Ascending aorta (tissue), 2 donors: ENCODE measurements around the gene ETFBKMT. TPM values are rescaled to one million over a fixed set of nuclear protein-coding genes. Genes with fewer than 3 reads are reported as not detected.
"Not testable (repeated sequence)": the region's sequence is repeated elsewhere in the genome, so short reads cannot be mapped to it uniquely, and the experiment has no call there.

Experiments
- DNase-seq, 2 donors: peaks; one replicate each; pipeline ENCODE4 v3.0.0-alpha.2; 2019; ENCODE audit warnings: low spot score in 2 of 2
- H3K27ac ChIP-seq, 2 donors: fragments of 200-600 bp; sonication (generic); one replicate each; pipeline ENCODE4 v1.5.1; 2016 to 2017; ENCODE audit warnings: mild to moderate bottlenecking in 1 of 2
- H3K27me3 ChIP-seq: fragments of 200-600 bp; sonication (generic); one replicate; pipeline ENCODE4 v1.5.1; 2017
- H3K36me3 ChIP-seq, 2 donors: fragments of 200-600 bp; sonication (generic); one replicate each; pipeline ENCODE4 v1.5.1; 2016
- H3K4me1 ChIP-seq, 2 donors: fragments of 200-600 bp; sonication (generic); one replicate each; pipeline ENCODE4 v1.5.1; 2016 to 2017; ENCODE audit warnings: mild to moderate bottlenecking in 1 of 2
- H3K4me3 ChIP-seq, 2 donors: fragments of 200-600 bp; sonication (generic); one replicate each; pipeline ENCODE4 v1.5.1; 2016 to 2017; ENCODE audit warnings: mild to moderate bottlenecking in 1 of 2
- H3K9me3 ChIP-seq, 2 donors: fragments of 200-600 bp; sonication (generic); one replicate each; pipeline ENCODE4 v1.5.1; 2016
- CTCF ChIP-seq, 3 experiments: fragments of 200-600 bp in 2 of 3; fragments of 450-650 bp in 1 of 3; sonication (generic) in 2 of 3; IDR thresholded peaks; one replicate each; pipeline ENCODE4 v1.5.1; 2016 to 2019; ENCODE audit warnings: antibody characterized with exemption in 3 of 3, mild to moderate bottlenecking in 1 of 3, moderate library complexity in 1 of 3
- intact Hi-C: fragments of 100-400 bp; cut with DNase I; formaldehyde crosslinking; loops from one replicate; pipeline ENCODE4 v1.15.1; 2023
- total RNA-seq: library from RNA; depleted of rRNA; stranded (reverse); fragments of >200 nt; gene quantifications from one replicate; pipeline ENCODE4 v1.1.0, GENCODE V29; 2016

The ETFBKMT gene
- total RNA-seq, 1 donor from 2014 or later: 0.64 TPM

- intact Hi-C loops: no loop called here
- no peak for DNase-seq
- H3K36me3 ChIP-seq: peaks cover 11 to 23% of the 10 kb centered on the region in 2 donors
Observed at GRCh38 chr12:31710021-31710818, 50.7 kb downstream of the ETFBKMT start.

GRCh38 chr12:31712877-31713276, 53.4 kb downstream of the ETFBKMT start:
- no peak for TF ChIP-seq CTCF (IDR thresholded peaks at IDR 0.05)

More at GRCh38 chr12:31710021-31710818, 50.7 kb downstream of the ETFBKMT start:
- no peaks in the 10 kb centered on the region for H3K4me1 ChIP-seq
- peaks cover 5 to 33% of the 10 kb centered on the region in 2 donors for H3K9me3 ChIP-seq
- no peak overlapping the region for H3K27ac ChIP-seq
- no peak overlapping the region for H3K4me3 ChIP-seq
- no peak for TF ChIP-seq CTCF (IDR thresholded peaks at IDR 0.05)
- no peaks in the 10 kb centered on the region for H3K27me3 ChIP-seq

GRCh38 chr12:31714406-31715271, 55.2 kb downstream of the ETFBKMT start:
- H3K27ac ChIP-seq: no peak overlapping the region
- TF ChIP-seq CTCF (IDR thresholded peaks at IDR 0.05): no peak
- no peak for DNase-seq
- H3K4me3 ChIP-seq: no peak overlapping the region
- no peaks in the 10 kb centered on the region for H3K27me3 ChIP-seq
- peaks cover 6 to 50% of the 10 kb centered on the region in 2 donors for H3K9me3 ChIP-seq
- H3K4me1 ChIP-seq: no peaks in the 10 kb centered on the region
- intact Hi-C loops: no loop called here
- H3K36me3 ChIP-seq: peaks cover 14 to 15% of the 10 kb centered on the region in 2 donors

More at GRCh38 chr12:31712877-31713276, 53.4 kb downstream of the ETFBKMT start:
- H3K27ac ChIP-seq: no peak overlapping the region
- intact Hi-C loops: no loop called here
- peaks cover 11 to 54% of the 10 kb centered on the region in 2 donors for H3K9me3 ChIP-seq
- H3K4me1 ChIP-seq: no peaks in the 10 kb centered on the region
- no peak overlapping the region for H3K4me3 ChIP-seq
- no peaks in the 10 kb centered on the region for H3K27me3 ChIP-seq
- DNase-seq: no peak
- peaks cover 11 to 19% of the 10 kb centered on the region in 2 donors for H3K36me3 ChIP-seq

- H3K27me3 ChIP-seq: no peaks in the 10 kb centered on the region
- TF ChIP-seq CTCF (IDR thresholded peaks at IDR 0.05): no peak
Observed at GRCh38 chr12:31715283-31715825, 55.9 kb downstream of the ETFBKMT start.

GRCh38 chr12:31716998-31717397, 57.5 kb downstream of the ETFBKMT start:
- H3K4me3 ChIP-seq: not testable (repeated sequence)

More at GRCh38 chr12:31715283-31715825, 55.9 kb downstream of the ETFBKMT start:
- H3K4me1 ChIP-seq: no peaks in the 10 kb centered on the region
- no peak overlapping the region for H3K4me3 ChIP-seq
- no peak overlapping the region for H3K27ac ChIP-seq
- peaks cover 6 to 57% of the 10 kb centered on the region in 2 donors for H3K9me3 ChIP-seq
- DNase-seq: no peak
- intact Hi-C loops: no loop called here
- H3K36me3 ChIP-seq: peaks cover 16 to 18% of the 10 kb centered on the region in 2 donors

GRCh38 chr12:31718542-31719198, 59.2 kb downstream of the ETFBKMT start:
- intact Hi-C loops: not testable (repeated sequence)

More at GRCh38 chr12:31716998-31717397, 57.5 kb downstream of the ETFBKMT start:
- H3K27ac ChIP-seq, H3K4me1 ChIP-seq, DNase-seq, intact Hi-C loops, H3K27me3 ChIP-seq: not testable (repeated sequence)
- Histone ChIP-seq H3K36me3 (peaks cover 20 to 26% of the 10 kb centered on the region in 2 donors), H3K9me3 (peaks cover 6 to 67% of the 10 kb centered on the region in 2 donors)

More at GRCh38 chr12:31718542-31719198, 59.2 kb downstream of the ETFBKMT start:
- peaks cover 20 to 36% of the 10 kb centered on the region in 2 donors for H3K36me3 ChIP-seq
- H3K9me3 ChIP-seq: peaks cover 10 to 78% of the 10 kb centered on the region in 2 donors
- not testable (repeated sequence) for H3K27me3 ChIP-seq, H3K4me1 ChIP-seq, H3K4me3 ChIP-seq, DNase-seq, H3K27ac ChIP-seq
